GM23248 (cell line): ENCODE results near the gene SACM1L. TPM values are rescaled to one million over a fixed set of nuclear protein-coding genes. Genes with fewer than 3 reads are reported as not detected.

Experiments used
- DNase-seq: peaks from one replicate; pipeline ENCODE4 v3.0.0-alpha.2; 2015
- H2AFZ ChIP-seq: fragments of 200-600 bp; sonication (generic); 2 replicates; pipeline ENCODE4 v1.6.1; 2016; ENCODE audit warnings: antibody characterized with exemption
- H3F3A ChIP-seq: fragments of 200-600 bp; sonication (generic); 2 replicates; pipeline ENCODE4 v1.6.1; 2016; ENCODE audit warnings: mild to moderate bottlenecking, antibody characterized with exemption, mixed run types; ENCODE audit not compliant: insufficient read depth
- H3K27ac ChIP-seq: fragments of 200-600 bp; sonication (generic); 2 replicates; pipeline ENCODE4 v1.5.1; 2016; ENCODE audit warnings: mild to moderate bottlenecking
- H3K27me3 ChIP-seq: fragments of 200-600 bp; sonication (generic); replicated peaks from 2 replicates; pipeline ENCODE4 v1.6.1; 2016; ENCODE audit warnings: mild to moderate bottlenecking; ENCODE audit not compliant: insufficient read depth
- H3K36me3 ChIP-seq: fragments of 200-600 bp; sonication (generic); 2 replicates; pipeline ENCODE4 v1.6.1; 2016; ENCODE audit warnings: low read depth, mild to moderate bottlenecking
- H3K4me1 ChIP-seq: fragments of 200-600 bp; sonication (generic); 2 replicates; pipeline ENCODE4 v1.6.1; 2016; ENCODE audit warnings: mild to moderate bottlenecking; ENCODE audit not compliant: insufficient read depth
- H3K4me2 ChIP-seq: fragments of 200-600 bp; sonication (generic); one replicate; pipeline ENCODE4 v1.6.1; 2016; ENCODE audit warnings: mild to moderate bottlenecking; ENCODE audit not compliant: unreplicated experiment
- H3K4me3 ChIP-seq: fragments of 200-600 bp; sonication (generic); 2 replicates; pipeline ENCODE4 v1.5.1; 2016; ENCODE audit warnings: mild to moderate bottlenecking
- H3K79me2 ChIP-seq: fragments of 200-600 bp; sonication (generic); 2 replicates; pipeline ENCODE4 v1.6.1; 2016; ENCODE audit warnings: mild to moderate bottlenecking; ENCODE audit not compliant: insufficient read depth
- H3K9ac ChIP-seq: fragments of 200-600 bp; sonication (generic); 2 replicates; pipeline ENCODE4 v1.6.1; 2016; ENCODE audit warnings: mild to moderate bottlenecking
- H3K9me2 ChIP-seq: fragments of 200-600 bp; sonication (generic); 2 replicates; pipeline ENCODE4 v1.6.1; 2016; ENCODE audit warnings: mixed run types, mild to moderate bottlenecking, moderate library complexity; ENCODE audit not compliant: insufficient read depth
- H3K9me3 ChIP-seq: fragments of 200-600 bp; sonication (generic); one replicate; pipeline ENCODE4 v1.6.1; 2017; ENCODE audit warnings: low read depth
- H4K20me1 ChIP-seq: fragments of 200-600 bp; sonication (generic); 2 replicates; pipeline ENCODE4 v1.6.0; 2016; ENCODE audit not compliant: insufficient read depth
- EZH2 ChIP-seq: fragments of 200-600 bp; sonication (generic); IDR thresholded peaks from 2 replicates; pipeline ENCODE4 v1.6.1; 2018; ENCODE audit warnings: antibody characterized with exemption, mild to moderate bottlenecking; ENCODE audit not compliant: insufficient read depth, poor library complexity, severe bottlenecking
- EZH2phosphoT487 ChIP-seq: fragments of 200-600 bp; sonication (generic); IDR thresholded peaks from 2 replicates; pipeline ENCODE4 v1.6.1; 2018; ENCODE audit warnings: antibody characterized with exemption, moderate library complexity, mild to moderate bottlenecking, low read depth; ENCODE audit not compliant: insufficient read depth
- WGBS, 2 experiments: methylation state at CpG; one replicate each; pipeline ENCODE4 v1.1.6; 2015 to 2017; ENCODE audit warnings: low lambda C conversion rate in 2 of 2, low coverage in 1 of 2; ENCODE audit errors: missing lambda C conversion rate in 2 of 2; 5-methylcytosine and 5-hydroxymethylcytosine counted together
- in situ Hi-C: fragments of 300-500 bp; cut with MboI; formaldehyde crosslinking; loops from 2 replicates; pipeline ENCODE4 v1.15.0; 2020
- polyA plus RNA-seq: library from polyadenylated mRNA; unstranded; fragments of >200 nt; fragmentation: Nextera tagmentation; extraction: Ambion mirVana; gene quantifications from 2 replicates; pipeline ENCODE4 v1.2.1, GENCODE V29; 2016
- total RNA-seq: library from RNA; depleted of rRNA; stranded (reverse); fragments of >200 nt; shearing (Covaris generic); gene quantifications from 2 replicates; pipeline ENCODE4 v1.2.3, GENCODE V29; 2014

Gene SACM1L
- total and polyA plus RNA-seq, 2 experiments from 2014 or later: 33.6 to 33.9 TPM

DNA sequence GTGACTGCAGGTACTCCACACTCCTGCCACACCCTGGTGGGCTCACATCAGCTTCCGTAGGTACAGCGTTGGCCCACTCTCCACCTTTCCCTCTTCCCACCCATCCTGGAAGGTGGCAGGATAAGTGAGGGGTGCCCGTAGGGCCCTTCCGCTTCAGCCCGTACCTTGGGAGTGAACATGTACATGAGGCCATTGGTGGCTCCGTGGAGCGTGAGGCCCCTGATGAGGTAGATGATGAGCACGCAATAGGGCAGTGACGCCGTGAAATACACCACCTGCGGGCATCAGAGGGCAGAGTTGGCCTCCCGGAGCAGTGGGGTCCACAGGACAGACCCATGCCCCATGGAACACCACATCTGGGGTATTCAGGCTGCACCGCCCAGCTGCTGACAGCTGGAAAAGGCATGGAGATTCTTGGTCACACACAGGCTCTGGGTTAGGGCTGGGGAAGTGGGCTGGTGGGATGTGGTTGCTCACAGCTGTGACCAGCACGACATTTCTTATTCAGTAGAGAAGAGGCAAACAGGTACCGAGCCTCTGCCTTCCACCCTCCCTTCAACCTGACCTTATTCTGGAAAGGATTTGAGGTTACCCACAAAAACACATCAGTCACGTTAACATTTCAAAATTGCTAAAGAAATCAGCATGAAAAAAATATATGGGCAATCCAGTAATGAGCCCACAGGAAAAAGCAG, 83.3 kb downstream of the SACM1L start:
- Histone ChIP-seq H4K20me1 (no peaks in the 10 kb centered on the region), H3F3A (no peaks in the 10 kb centered on the region), H2AFZ (no peak overlapping the region), H3K27ac (no peak overlapping the region), H3K4me2 (no peak overlapping the region), H3K9me3 (no peaks in the 10 kb centered on the region), H3K9ac (no peak overlapping the region), H3K4me3 (no peak overlapping the region), H3K9me2 (no peaks in the 10 kb centered on the region), H3K27me3 (peaks cover 51% of the 10 kb centered on the region), H3K4me1 (no peaks in the 10 kb centered on the region), H3K36me3 (no peaks in the 10 kb centered on the region), H3K79me2 (no peaks in the 10 kb centered on the region)
- no peak for TF ChIP-seq EZH2phosphoT487
- no peak for TF ChIP-seq EZH2
- in situ Hi-C loops: loop anchor here (25.0 kb wide), 1 partner anchor 590 kb away; the partner anchor contains the start of genes CCR2 and CCR5
- no peak for DNase-seq
- 53 to 57% methylated on average over 16 of the region's 16 CpGs for WGBS, 2 experiments

GRCh38 chr3:45773072-45773471, 83.9 kb downstream of the SACM1L start:
- in situ Hi-C loops: loop anchor here (25.0 kb wide), 1 partner anchor 589 kb away; the partner anchor contains the start of genes CCR2 and CCR5
- Histone ChIP-seq H3K9me2 (no peaks in the 10 kb centered on the region), H4K20me1 (no peaks in the 10 kb centered on the region), H3K27me3 (peaks cover 46% of the 10 kb centered on the region), H3K36me3 (no peaks in the 10 kb centered on the region), H3K4me2 (no peak overlapping the region), H3K4me1 (no peaks in the 10 kb centered on the region), H3K79me2 (no peaks in the 10 kb centered on the region), H3K4me3 (no peak overlapping the region), H3K9me3 (no peaks in the 10 kb centered on the region), H3K27ac (no peak overlapping the region), H2AFZ (no peak overlapping the region), H3K9ac (no peak overlapping the region), H3F3A (no peaks in the 10 kb centered on the region)
- TF ChIP-seq EZH2: no peak
- 84 to 85% methylated on average over 5 of the region's 5 CpGs for WGBS, 2 experiments
- no peak for DNase-seq

DNA sequence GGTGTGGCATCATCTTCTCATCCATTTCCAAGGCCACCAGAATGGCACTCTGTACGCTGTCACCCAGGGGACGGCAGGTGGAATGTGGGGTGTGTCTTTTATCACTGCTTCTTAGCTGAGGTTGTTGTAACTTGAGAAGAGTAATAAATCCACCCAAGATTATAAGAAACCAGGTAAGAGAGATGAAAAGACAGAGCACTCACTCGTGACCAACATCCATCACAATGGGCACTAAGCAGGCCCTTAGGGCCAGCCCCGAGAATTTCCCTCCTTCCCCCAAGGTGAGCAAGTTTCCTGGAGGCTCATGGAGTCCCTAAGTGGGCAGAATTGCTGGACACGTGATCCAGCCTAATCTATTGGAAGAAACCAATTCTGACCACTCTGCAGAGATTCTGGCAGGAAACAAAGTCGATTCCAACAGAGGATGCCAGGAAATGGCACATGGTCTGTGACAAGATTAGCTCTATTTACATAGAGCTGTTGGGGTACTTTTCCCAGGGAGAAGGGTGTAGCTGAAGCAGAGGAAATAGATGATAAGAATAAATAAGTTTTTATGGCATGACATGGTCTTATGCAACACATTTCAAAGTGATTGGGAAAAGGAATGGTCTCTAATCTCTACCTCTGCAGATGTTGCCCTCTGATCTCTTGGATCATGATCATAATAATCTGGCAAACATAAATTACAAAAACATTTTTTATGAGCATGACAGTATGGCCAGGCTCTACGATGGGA, 84.7 kb downstream of the SACM1L start:
- Histone ChIP-seq H3K9me3 (no peaks in the 10 kb centered on the region), H3K9ac (no peak overlapping the region), H3K36me3 (no peaks in the 10 kb centered on the region), H3K27ac (no peak overlapping the region), H3K9me2 (no peaks in the 10 kb centered on the region), H2AFZ (no peak overlapping the region), H3K4me3 (no peak overlapping the region), H4K20me1 (no peaks in the 10 kb centered on the region), H3K79me2 (no peaks in the 10 kb centered on the region), H3K27me3 (peaks cover 38% of the 10 kb centered on the region), H3K4me1 (no peaks in the 10 kb centered on the region), H3K4me2 (no peak overlapping the region), H3F3A (no peaks in the 10 kb centered on the region)
- TF ChIP-seq EZH2 (no peak), EZH2phosphoT487 (no peak)
- 16 to 23% methylated on average over 7 of the region's 7 CpGs for WGBS, 2 experiments
- no peak for DNase-seq
- in situ Hi-C loops: loop anchor here (25.0 kb wide), 1 partner anchor 588 kb away; the partner anchor contains the start of genes CCR2 and CCR5

- Histone ChIP-seq H3F3A (no peaks in the 10 kb centered on the region), H3K27ac (no peak overlapping the region), H3K9me3 (no peaks in the 10 kb centered on the region), H3K4me1 (no peaks in the 10 kb centered on the region), H3K9ac (no peak overlapping the region), H4K20me1 (no peaks in the 10 kb centered on the region), H3K9me2 (no peaks in the 10 kb centered on the region), H3K27me3 (peaks cover 36% of the 10 kb centered on the region), H2AFZ (no peak overlapping the region), H3K79me2 (no peaks in the 10 kb centered on the region), H3K4me3 (no peak overlapping the region), H3K4me2 (no peak overlapping the region), H3K36me3 (no peaks in the 10 kb centered on the region)
- TF ChIP-seq EZH2: no peak
- TF ChIP-seq EZH2phosphoT487: no peak
- no peak for DNase-seq
- 21 to 23% methylated on average over 8 of the region's 8 CpGs for WGBS, 2 experiments
- in situ Hi-C loops: loop anchor here (25.0 kb wide), 1 partner anchor 587 kb away; the partner anchor contains the start of genes CCR2 and CCR5
These were observed 85.7 kb downstream of the SACM1L start for GRCh38 chr3:45774581-45775521.
